Liver (tissue), 9 donors: Measurements from ENCODE around the gene SDSL. TPM values are rescaled to one million over a fixed set of nuclear protein-coding genes. Genes with fewer than 3 reads are reported as not detected.

Source experiments
- DNase-seq: peaks from one replicate; pipeline ENCODE4 v3.0.0-alpha.2; 2017; ENCODE audit warnings: low spot score
- H3K27ac ChIP-seq, 2 donors: one replicate each; pipeline ENCODE4 v1.7.0; 2013; ENCODE audit warnings: inconsistent platforms in 2 of 2, low read length in 2 of 2, control low read depth in 1 of 2, low read depth in 1 of 2, mild to moderate bottlenecking in 1 of 2
- H3K27me3 ChIP-seq, 4 donors: one replicate each; pipeline versions ENCODE4 v1.6.1 to v1.7.0; 2013; ENCODE audit warnings: low read length in 3 of 4, inconsistent platforms in 1 of 4, mild to moderate bottlenecking in 1 of 4, moderate library complexity in 1 of 4; ENCODE audit not compliant: control insufficient read depth in 4 of 4, insufficient read depth in 4 of 4
- H3K36me3 ChIP-seq, 4 donors: one replicate each; pipeline versions ENCODE4 v1.6.1 to v1.7.0; 2013; ENCODE audit warnings: low read length in 3 of 4, mild to moderate bottlenecking in 3 of 4, low read depth in 1 of 4, moderate library complexity in 1 of 4; ENCODE audit not compliant: control insufficient read depth in 4 of 4, insufficient read depth in 3 of 4
- H3K4me1 ChIP-seq, 4 donors: one replicate each; pipeline versions ENCODE4 v1.6.1 to v1.7.0; 2013; ENCODE audit warnings: low read length in 3 of 4, mild to moderate bottlenecking in 3 of 4, moderate library complexity in 1 of 4; ENCODE audit not compliant: control insufficient read depth in 4 of 4, insufficient read depth in 4 of 4
- H3K4me3 ChIP-seq, 3 donors: one replicate each; pipeline versions ENCODE4 v1.6.1 to v1.7.0; 2013; ENCODE audit warnings: low read length in 3 of 3, control low read depth in 1 of 3, low read depth in 1 of 3, mild to moderate bottlenecking in 1 of 3
- H3K9ac ChIP-seq, 2 donors: one replicate each; pipeline ENCODE4 v1.7.0; 2013; ENCODE audit warnings: low read length in 2 of 2, mild to moderate bottlenecking in 2 of 2, moderate library complexity in 2 of 2, control low read depth in 1 of 2, low read depth in 1 of 2
- H3K9me3 ChIP-seq, 4 donors: one replicate each; pipeline versions ENCODE4 v1.6.1 to v1.7.0; 2013; ENCODE audit warnings: low read length in 3 of 4; ENCODE audit not compliant: control insufficient read depth in 4 of 4
- EGR1 ChIP-seq, 2 donors: IDR thresholded peaks; 2 replicates each; pipeline ENCODE4 v1.6.1; 2016 to 2018; ENCODE audit warnings: antibody characterized with exemption in 2 of 2, low read depth in 2 of 2
- FOXA1 ChIP-seq: IDR thresholded peaks from 2 replicates; pipeline ENCODE4 v1.6.1; 2016; ENCODE audit warnings: antibody characterized with exemption
- FOXA2 ChIP-seq: IDR thresholded peaks from 2 replicates; pipeline ENCODE4 v1.6.1; 2016; ENCODE audit warnings: antibody characterized with exemption
- GABPA ChIP-seq, 2 donors: IDR thresholded peaks in 1 of 2; conservative IDR thresholded peaks in 1 of 2; 2 replicates each; pipeline ENCODE4 v1.6.1; 2016; ENCODE audit warnings: antibody characterized with exemption in 2 of 2, mild to moderate bottlenecking in 1 of 2, moderate library complexity in 1 of 2
- HNF4A ChIP-seq, 2 donors: conservative IDR thresholded peaks; 2 replicates each; pipeline ENCODE4 v1.6.1; 2016; ENCODE audit warnings: antibody characterized with exemption in 2 of 2, mild to moderate bottlenecking in 2 of 2
- JUND ChIP-seq, 2 donors: IDR thresholded peaks; 2 replicates each; pipeline ENCODE4 v1.6.1; 2016; ENCODE audit warnings: antibody characterized with exemption in 2 of 2
- NR2F2 ChIP-seq: IDR thresholded peaks from 2 replicates; pipeline ENCODE4 v1.6.1; 2016; ENCODE audit warnings: antibody characterized with exemption
- RAD21 ChIP-seq, 2 donors: IDR thresholded peaks; 2 replicates each; pipeline ENCODE4 v1.6.1; 2016; ENCODE audit warnings: antibody characterized with exemption in 2 of 2, mild to moderate bottlenecking in 2 of 2
- SP1 ChIP-seq: IDR thresholded peaks from 2 replicates; pipeline ENCODE4 v1.6.1; 2018; ENCODE audit warnings: antibody characterized with exemption, mild to moderate bottlenecking
- TAF1 ChIP-seq: conservative IDR thresholded peaks from 2 replicates; pipeline ENCODE4 v1.6.1; 2016; ENCODE audit warnings: antibody characterized with exemption, mild to moderate bottlenecking
- YY1 ChIP-seq: IDR thresholded peaks from 2 replicates; pipeline ENCODE4 v1.6.1; 2016; ENCODE audit warnings: antibody characterized with exemption, mild to moderate bottlenecking
- WGBS: extraction: QIAGEN DNeasy Blood & Tissue Kit; methylation state at CpG from one replicate; pipeline ENCODE4 v1.1.7; 2013; 5-methylcytosine and 5-hydroxymethylcytosine counted together
- polyA plus RNA-seq, 2 donors: library from polyadenylated mRNA; stranded (reverse) in 1 of 2; unstranded in 1 of 2; fragments of 200-250 nt in 1 of 2; fragments of >200 nt in 1 of 2; fragmentation: Nextera tagmentation in 1 of 2; extraction: Ambion mirVana in 1 of 2; gene quantifications; one replicate each; pipeline versions ENCODE4 v1.2.1 to v1.2.3, GENCODE V29; 2013 to 2015
- total RNA-seq, 2 donors: library from RNA; depleted of rRNA; stranded (reverse); fragments of >200 nt; gene quantifications; one replicate each; pipeline ENCODE4 v1.2.3, GENCODE V29; 2014
- TF ChIP-seq, protein P1 (sequence below): IDR thresholded peaks from 2 replicates; pipeline ENCODE4 v1.6.1; 2016; ENCODE audit warnings: antibody characterized with exemption
- TF ChIP-seq, protein P2 (sequence below): IDR thresholded peaks from 2 replicates; pipeline ENCODE4 v1.6.1; 2016; ENCODE audit warnings: antibody characterized with exemption
- TF ChIP-seq, protein P3 (sequence below): fragments of 150-350 bp; IDR thresholded peaks from 2 replicates; pipeline ENCODE4 v1.5.1; 2017; ENCODE audit warnings: improper control_type of control experiment, low read depth, low read length; ENCODE audit not compliant: missing input control
- donor health status: healthy.
- donor health status: healthy.
- donor health status: healthy.
- donor health status: healthy.
- donor health status: healthy.

SDSL gene
- total and polyA plus RNA-seq, 4 donors = 22.4 to 93.1 (median 33.7) TPM

DNA sequence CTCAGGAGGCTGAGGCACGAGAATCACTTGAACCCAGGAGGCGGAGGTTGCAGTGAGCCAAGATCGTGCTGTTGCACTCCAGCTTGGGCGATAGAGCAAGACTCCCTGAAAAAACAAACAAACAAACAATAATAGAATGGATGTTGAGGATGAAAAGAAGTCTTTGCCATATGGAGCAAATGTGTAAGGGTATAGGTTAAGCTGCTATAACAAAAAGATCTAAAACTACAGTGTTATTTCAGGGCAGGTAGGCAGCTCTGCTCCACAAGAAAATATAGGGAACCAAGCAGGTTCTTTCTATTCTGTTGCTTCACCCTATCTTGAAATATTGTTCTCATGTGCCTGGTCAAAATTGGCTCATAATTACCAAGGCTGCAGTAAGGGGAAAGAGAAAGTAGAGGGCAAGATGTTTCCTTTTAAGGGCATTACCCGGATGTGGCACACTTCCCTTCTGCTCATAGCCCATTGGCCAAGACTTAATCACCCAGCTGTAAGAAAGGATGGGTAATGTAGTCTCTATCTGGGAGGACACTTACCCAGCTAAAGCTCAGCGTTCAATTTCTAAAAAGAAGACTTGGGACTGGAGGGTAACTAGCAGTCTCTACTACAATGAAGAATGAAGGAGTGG, 23.5 kb downstream of the SDSL start:
- Histone ChIP-seq H3K9ac (no peak overlapping the region), H3K36me3 (no peaks in the 10 kb centered on the region), H3K4me1 (no peaks in the 10 kb centered on the region), H3K27ac (no peak overlapping the region), H3K9me3 (no peaks in the 10 kb centered on the region), H3K27me3 (no peaks in the 10 kb centered on the region), H3K4me3 (no peak overlapping the region)
- WGBS = 89% methylated on average over 6 of the region's 6 CpGs
- TF ChIP-seq, protein P1, sequence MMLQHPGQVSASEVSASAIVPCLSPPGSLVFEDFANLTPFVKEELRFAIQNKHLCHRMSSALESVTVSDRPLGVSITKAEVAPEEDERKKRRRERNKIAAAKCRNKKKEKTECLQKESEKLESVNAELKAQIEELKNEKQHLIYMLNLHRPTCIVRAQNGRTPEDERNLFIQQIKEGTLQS = no peak
- TF ChIP-seq YY1 (no peak), SP1 (no peak), RAD21 (IDR thresholded peaks at IDR 0.05) (no peak), GABPA (IDR thresholded peaks at IDR 0.05 in 1 of 2, conservative IDR thresholded peaks at IDR 0.05 in 1 of 2) (no peak), HNF4A (conservative IDR thresholded peaks at IDR 0.05) (no peak), FOXA2 (no peak), JUND (IDR thresholded peaks at IDR 0.05) (no peak), TAF1 (no peak), FOXA1 (no peak)
- TF ChIP-seq, protein P2, sequence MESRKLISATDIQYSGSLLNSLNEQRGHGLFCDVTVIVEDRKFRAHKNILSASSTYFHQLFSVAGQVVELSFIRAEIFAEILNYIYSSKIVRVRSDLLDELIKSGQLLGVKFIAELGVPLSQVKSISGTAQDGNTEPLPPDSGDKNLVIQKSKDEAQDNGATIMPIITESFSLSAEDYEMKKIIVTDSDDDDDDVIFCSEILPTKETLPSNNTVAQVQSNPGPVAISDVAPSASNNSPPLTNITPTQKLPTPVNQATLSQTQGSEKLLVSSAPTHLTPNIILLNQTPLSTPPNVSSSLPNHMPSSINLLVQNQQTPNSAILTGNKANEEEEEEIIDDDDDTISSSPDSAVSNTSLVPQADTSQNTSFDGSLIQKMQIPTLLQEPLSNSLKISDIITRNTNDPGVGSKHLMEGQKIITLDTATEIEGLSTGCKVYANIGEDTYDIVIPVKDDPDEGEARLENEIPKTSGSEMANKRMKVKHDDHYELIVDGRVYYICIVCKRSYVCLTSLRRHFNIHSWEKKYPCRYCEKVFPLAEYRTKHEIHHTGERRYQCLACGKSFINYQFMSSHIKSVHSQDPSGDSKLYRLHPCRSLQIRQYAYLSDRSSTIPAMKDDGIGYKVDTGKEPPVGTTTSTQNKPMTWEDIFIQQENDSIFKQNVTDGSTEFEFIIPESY = no peak
- TF ChIP-seq, protein P3, sequence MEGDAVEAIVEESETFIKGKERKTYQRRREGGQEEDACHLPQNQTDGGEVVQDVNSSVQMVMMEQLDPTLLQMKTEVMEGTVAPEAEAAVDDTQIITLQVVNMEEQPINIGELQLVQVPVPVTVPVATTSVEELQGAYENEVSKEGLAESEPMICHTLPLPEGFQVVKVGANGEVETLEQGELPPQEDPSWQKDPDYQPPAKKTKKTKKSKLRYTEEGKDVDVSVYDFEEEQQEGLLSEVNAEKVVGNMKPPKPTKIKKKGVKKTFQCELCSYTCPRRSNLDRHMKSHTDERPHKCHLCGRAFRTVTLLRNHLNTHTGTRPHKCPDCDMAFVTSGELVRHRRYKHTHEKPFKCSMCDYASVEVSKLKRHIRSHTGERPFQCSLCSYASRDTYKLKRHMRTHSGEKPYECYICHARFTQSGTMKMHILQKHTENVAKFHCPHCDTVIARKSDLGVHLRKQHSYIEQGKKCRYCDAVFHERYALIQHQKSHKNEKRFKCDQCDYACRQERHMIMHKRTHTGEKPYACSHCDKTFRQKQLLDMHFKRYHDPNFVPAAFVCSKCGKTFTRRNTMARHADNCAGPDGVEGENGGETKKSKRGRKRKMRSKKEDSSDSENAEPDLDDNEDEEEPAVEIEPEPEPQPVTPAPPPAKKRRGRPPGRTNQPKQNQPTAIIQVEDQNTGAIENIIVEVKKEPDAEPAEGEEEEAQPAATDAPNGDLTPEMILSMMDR = no peak
- DNase-seq = no peak

DNA sequence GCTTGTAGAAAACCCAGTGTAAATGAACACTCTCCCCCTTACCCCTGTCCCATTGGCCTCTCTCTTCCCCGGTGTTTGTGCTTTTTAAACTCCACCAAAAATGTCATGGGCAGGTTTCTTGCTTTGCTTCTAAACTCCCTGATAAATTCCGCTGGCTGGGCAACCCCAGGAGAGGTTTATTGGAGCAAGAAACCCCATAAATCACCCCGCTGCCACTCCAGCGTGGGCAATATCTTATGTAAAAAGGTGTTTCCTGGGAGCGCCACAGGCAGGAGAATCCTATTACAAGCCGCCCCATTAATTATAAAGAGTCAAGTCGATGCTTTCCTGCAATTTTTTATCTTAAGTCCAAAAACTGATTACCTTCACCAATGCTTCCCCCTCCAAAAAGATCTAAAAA, 26.7 kb downstream of the SDSL start:
- H3K27me3 ChIP-seq = no peaks in the 10 kb centered on the region
- no peak for DNase-seq
- no peaks in the 10 kb centered on the region for H3K4me1 ChIP-seq
- H3K4me3 ChIP-seq = no peak overlapping the region
- TF ChIP-seq, protein P2 = no peak
- TF ChIP-seq, protein P1 = no peak
- TF ChIP-seq GABPA (IDR thresholded peaks at IDR 0.05 in 1 of 2, conservative IDR thresholded peaks at IDR 0.05 in 1 of 2) (no peak), EGR1 (IDR thresholded peaks at IDR 0.05; ENCODE audit: low read depth in 2 of 2) (no peak), HNF4A (conservative IDR thresholded peaks at IDR 0.05) (no peak), FOXA2 (no peak), NR2F2 (no peak), YY1 (no peak), RAD21 (IDR thresholded peaks at IDR 0.05) (no peak)
- no peaks in the 10 kb centered on the region for H3K36me3 ChIP-seq
- WGBS = 64% methylated on average over 7 of the region's 7 CpGs
- no peak overlapping the region for H3K27ac ChIP-seq
- no peaks in the 10 kb centered on the region for H3K9me3 ChIP-seq
- H3K9ac ChIP-seq = no peak overlapping the region
